Loucy (cell line): ENCODE data around the gene C2orf81.

Experiments
- EZH2phosphoT487 ChIP-seq: fragments of 200-600 bp; IDR thresholded peaks from 2 replicates; pipeline ENCODE4 v1.6.1; 2018; ENCODE audit warnings: antibody characterized with exemption, mild to moderate bottlenecking, moderate library complexity, borderline replicate concordance
- TF ChIP-seq, protein P1 (sequence below): fragments of 200-600 bp; sonication (generic); conservative IDR thresholded peaks from 2 replicates; pipeline ENCODE4 v1.5.1; 2014; ENCODE audit warnings: mild to moderate bottlenecking, antibody characterized with exemption, low read length

DNA sequence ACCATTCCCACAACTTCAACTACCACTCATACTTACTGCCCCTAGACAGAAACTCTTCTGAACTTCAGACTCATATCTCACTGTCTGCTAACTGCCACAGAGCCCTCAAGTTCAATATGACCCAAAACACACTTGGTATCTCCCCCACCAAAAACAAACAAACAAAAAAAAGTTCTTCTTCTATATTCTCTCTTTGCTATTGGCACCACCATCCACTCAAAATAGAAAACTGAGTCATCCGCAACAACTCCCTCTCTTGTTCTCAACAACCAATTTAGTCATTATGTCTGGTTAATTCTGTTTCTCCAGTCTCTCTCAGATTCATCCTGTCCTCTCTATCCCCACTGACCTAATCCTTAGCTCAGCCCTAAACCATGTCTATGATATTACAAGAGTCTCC is 34.1 kb downstream of the C2orf81 start:
- TF ChIP-seq, protein P1, sequence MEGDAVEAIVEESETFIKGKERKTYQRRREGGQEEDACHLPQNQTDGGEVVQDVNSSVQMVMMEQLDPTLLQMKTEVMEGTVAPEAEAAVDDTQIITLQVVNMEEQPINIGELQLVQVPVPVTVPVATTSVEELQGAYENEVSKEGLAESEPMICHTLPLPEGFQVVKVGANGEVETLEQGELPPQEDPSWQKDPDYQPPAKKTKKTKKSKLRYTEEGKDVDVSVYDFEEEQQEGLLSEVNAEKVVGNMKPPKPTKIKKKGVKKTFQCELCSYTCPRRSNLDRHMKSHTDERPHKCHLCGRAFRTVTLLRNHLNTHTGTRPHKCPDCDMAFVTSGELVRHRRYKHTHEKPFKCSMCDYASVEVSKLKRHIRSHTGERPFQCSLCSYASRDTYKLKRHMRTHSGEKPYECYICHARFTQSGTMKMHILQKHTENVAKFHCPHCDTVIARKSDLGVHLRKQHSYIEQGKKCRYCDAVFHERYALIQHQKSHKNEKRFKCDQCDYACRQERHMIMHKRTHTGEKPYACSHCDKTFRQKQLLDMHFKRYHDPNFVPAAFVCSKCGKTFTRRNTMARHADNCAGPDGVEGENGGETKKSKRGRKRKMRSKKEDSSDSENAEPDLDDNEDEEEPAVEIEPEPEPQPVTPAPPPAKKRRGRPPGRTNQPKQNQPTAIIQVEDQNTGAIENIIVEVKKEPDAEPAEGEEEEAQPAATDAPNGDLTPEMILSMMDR: no peak
- no peak for TF ChIP-seq EZH2phosphoT487
